B cell (primary cell): ENCODE results near the gene PTGES3L. TPM values are rescaled to one million over a fixed set of nuclear protein-coding genes. Genes with fewer than 3 reads are reported as not detected.
A peak's percentile ranks its signal among the peaks of the same experiment; 100 is the strongest.

Source experiments
- ATAC-seq: fragments of 200-7000 bp; cut with Tn5 transposase; one replicate; pipeline ENCODE4 v1.10.0; 2021; ENCODE audit warnings: low read depth, mild to moderate bottlenecking, moderate number of reproducible peaks, moderate library complexity
- CTCF ChIA-PET: fragments of 350-600 bp; sonication (Branson Sonifier 250); formaldehyde crosslinking; loops from one replicate; lab custom pipeline; 2021; ENCODE audit warnings: antibody characterized with exemption, inconsistent platforms; lab: Charles Lee
- POLR2A ChIA-PET: fragments of 350-600 bp; sonication (Branson Sonifier 250); formaldehyde crosslinking; loops from one replicate; lab custom pipeline; 2021; ENCODE audit warnings: antibody characterized with exemption; lab: Charles Lee
- DNase-seq: peaks from one replicate; pipeline ENCODE4 v3.0.0; 2013
- H2AFZ ChIP-seq: 2 replicates; pipeline ENCODE4 v1.6.1; 2012; ENCODE audit warnings: mild to moderate bottlenecking, low read depth, low read length; ENCODE audit not compliant: insufficient read depth, poor library complexity, severe bottlenecking
- H3K27ac ChIP-seq, 2 donors: 1 replicate in 1 of 2; 2 replicates in 1 of 2; pipeline ENCODE4 v1.5.1; 2012 to 2013; ENCODE audit warnings: low read length in 2 of 2, mild to moderate bottlenecking in 2 of 2, moderate library complexity in 1 of 2
- H3K27me3 ChIP-seq, 4 experiments: fragments of 200-600 bp in 1 of 4; sonication (generic) in 1 of 4; replicated peaks in 1 of 4; 1 replicate in 2 of 4; 2 replicates in 2 of 4; pipeline versions ENCODE4 v1.6.1 to v1.7.0; 2013 to 2016; ENCODE audit warnings: low read length in 3 of 4, mild to moderate bottlenecking in 2 of 4, mixed read lengths in 1 of 4, moderate library complexity in 1 of 4; ENCODE audit not compliant: insufficient read depth in 4 of 4, control insufficient read depth in 3 of 4; ENCODE audit errors: control extremely low read depth in 1 of 4
- H3K36me3 ChIP-seq, 2 experiments: replicated peaks in 1 of 2; 1 replicate in 1 of 2; 2 replicates in 1 of 2; pipeline versions ENCODE4 v1.6.1 to v1.7.1; 2013; ENCODE audit warnings: low read length in 1 of 2; ENCODE audit not compliant: insufficient read depth in 2 of 2, control insufficient read depth in 1 of 2; ENCODE audit errors: control extremely low read depth in 1 of 2, extremely low read depth in 1 of 2
- H3K4me1 ChIP-seq, 2 donors: fragments of 200-600 bp in 1 of 2; sonication (generic) in 1 of 2; 1 replicate in 1 of 2; 2 replicates in 1 of 2; pipeline versions ENCODE4 v1.5.1 to v1.6.1; 2013 to 2017; ENCODE audit warnings: low read length in 2 of 2; ENCODE audit not compliant: control insufficient read depth in 2 of 2, insufficient read depth in 2 of 2
- H3K4me2 ChIP-seq: replicated peaks from 2 replicates; pipeline ENCODE3; 2012; ENCODE audit warnings: mild to moderate bottlenecking, low read depth, low read length; ENCODE audit not compliant: poor library complexity, severe bottlenecking
- H3K4me3 ChIP-seq, 5 experiments: fragments of 200-600 bp in 1 of 5; sonication (generic) in 1 of 5; 1 replicate in 3 of 5; 2 replicates in 2 of 5; pipeline versions ENCODE4 v1.5.1 to v1.7.0; 2011 to 2016; ENCODE audit warnings: low read length in 4 of 5, mild to moderate bottlenecking in 4 of 5, low read depth in 2 of 5, control low read depth in 1 of 5, moderate library complexity in 1 of 5; ENCODE audit not compliant: insufficient read depth in 1 of 5; ENCODE audit errors: control extremely low read depth in 1 of 5, extremely low read depth in 1 of 5
- H3K79me2 ChIP-seq: fragments of 200-600 bp; sonication (generic); one replicate; pipeline ENCODE4 v1.6.0; 2016; ENCODE audit warnings: low read length; ENCODE audit not compliant: control insufficient read depth, insufficient read depth
- H3K9ac ChIP-seq: fragments of 200-600 bp; sonication (generic); 2 replicates; pipeline ENCODE4 v1.6.1; 2017; ENCODE audit warnings: mild to moderate bottlenecking, low read length, moderate library complexity
- H3K9me3 ChIP-seq, 3 donors: one replicate each; pipeline versions ENCODE4 v1.6.1 to v1.7.1; 2013; ENCODE audit warnings: low read length in 2 of 3; ENCODE audit not compliant: control insufficient read depth in 2 of 3, insufficient read depth in 1 of 3; ENCODE audit errors: control extremely low read depth in 1 of 3
- H4K20me1 ChIP-seq: 2 replicates; pipeline ENCODE4 v1.6.0; 2012; ENCODE audit warnings: mild to moderate bottlenecking, low read length; ENCODE audit not compliant: insufficient read depth, control insufficient read depth, poor library complexity, severe bottlenecking
- H3K27ac Mint-ChIP-seq: one replicate; pipeline ENCODE4 v1.8.0; 2021; ENCODE audit warnings: mixed read lengths
- H3K27me3 Mint-ChIP-seq: one replicate; pipeline ENCODE4 v1.8.0; 2021; ENCODE audit warnings: mixed read lengths
- H3K4me1 Mint-ChIP-seq: one replicate; pipeline ENCODE4 v1.8.0; 2021; ENCODE audit warnings: mixed read lengths
- H3K4me3 Mint-ChIP-seq: one replicate; pipeline ENCODE4 v1.8.0; 2021; ENCODE audit warnings: mixed read lengths
- H3K9me3 Mint-ChIP-seq: one replicate; pipeline ENCODE4 v1.8.0; 2022; ENCODE audit warnings: mixed read lengths; ENCODE audit not compliant: insufficient read depth
- CTCF ChIP-seq: fragments of 200-600 bp; IDR thresholded peaks from one replicate; pipeline ENCODE4 v1.8.0; 2022; ENCODE audit warnings: antibody characterized with exemption, mild to moderate bottlenecking
- EZH2 ChIP-seq: IDR thresholded peaks from 2 replicates; pipeline ENCODE4 v1.6.1; 2012; ENCODE audit warnings: borderline replicate concordance, low read depth, mild to moderate bottlenecking, moderate library complexity, low read length; ENCODE audit not compliant: insufficient read depth, poor library complexity, severe bottlenecking
- WGBS: methylation state at CpG from one replicate; pipeline ENCODE4 v1.1.5; 2013; ENCODE audit warnings: missing lambda C conversion rate; ENCODE audit not compliant: insufficient coverage; 5-methylcytosine and 5-hydroxymethylcytosine counted together
- intact Hi-C: fragments of 100-400 bp; cut with micrococcal nuclease; formaldehyde crosslinking; loops from one replicate; pipeline ENCODE4 v1.10.0; 2022
- polyA plus RNA-seq: library from polyadenylated mRNA; depleted of rRNA; stranded (reverse); fragments of >200 nt; gene quantifications from 2 replicates; pipeline ENCODE4 v1.2.3, GENCODE V29; 2012
- total RNA-seq, 2 donors: library from RNA; stranded (reverse); fragments of 120-200 nt in 1 of 2; gene quantifications; 1 replicate in 1 of 2; 2 replicates in 1 of 2; pipeline versions ENCODE4 v1.2.3 to v1.2.4, GENCODE V29; 2013 to 2022

Gene PTGES3L
- total and polyA plus RNA-seq, 2 donors (not counting 1 experiment from before 2014, with no cell fraction given): 0.94 to 1.0 TPM

- Histone ChIP-seq H3K36me3 (no peaks in the 10 kb centered on the region), H4K20me1 (no peaks in the 10 kb centered on the region), H3K4me2 (no peak overlapping the region), H2AFZ (no peak overlapping the region), H3K27me3 (no peaks in the 10 kb centered on the region), H3K27ac (no peak overlapping the region), H3K79me2 (no peaks in the 10 kb centered on the region), H3K4me3 (no peak overlapping the region), H3K4me1 (peaks cover 9 to 22% of the 10 kb centered on the region in 2 donors), H3K9me3 (no peaks in the 10 kb centered on the region), H3K9ac (no peak overlapping the region)
- Mint-ChIP-seq H3K27me3 (no peaks in the 10 kb centered on the region), H3K9me3 (no peaks in the 10 kb centered on the region), H3K4me3 (peak overlapping the region; percentile 47), H3K4me1 (peaks cover 27% of the 10 kb centered on the region), H3K27ac (peak overlapping the region; percentile 34)
- ATAC-seq (no peak), DNase-seq (no peak)
- intact Hi-C loops: no loop called here
- TF ChIP-seq CTCF (no peak), EZH2 (no peak)
- ChIA-PET CTCF (interaction anchor here (0.6 kb wide), 1 partner anchor 80 kb away, joined by 4 read pairs; no protein-coding TSS in a partner anchor), POLR2A (no interaction called here)
- WGBS: 79% methylated on average over 3 of the region's 7 CpGs
These were observed 39.5 kb upstream of the PTGES3L start for GRCh38 chr17:43019418-43019817.

GRCh38 chr17:43018932-43019331 lies 39.1 kb upstream of the PTGES3L start:
- CTCF ChIA-PET: interaction anchor here (0.6 kb wide), 1 partner anchor 80 kb away, joined by 4 read pairs; no protein-coding TSS in a partner anchor

More at GRCh38 chr17:43018932-43019331, 39.1 kb upstream of the PTGES3L start:
- no peak overlapping the region for H3K4me3 Mint-ChIP-seq
- no peaks in the 10 kb centered on the region for H3K79me2 ChIP-seq
- no peaks in the 10 kb centered on the region for H3K27me3 Mint-ChIP-seq
- no peak overlapping the region for H3K9ac ChIP-seq
- peaks cover 9 to 17% of the 10 kb centered on the region in 2 donors for H3K4me1 ChIP-seq
- H3K4me3 ChIP-seq: no peak overlapping the region
- no peak for ATAC-seq
- no peak overlapping the region for H3K27ac Mint-ChIP-seq
- peaks cover 0 to 2% of the 10 kb centered on the region in 2 experiments for H3K36me3 ChIP-seq
- no peak overlapping the region for H2AFZ ChIP-seq
- no peak overlapping the region for H3K4me2 ChIP-seq
- TF ChIP-seq EZH2: no peak
- TF ChIP-seq CTCF: no peak
- H3K27ac ChIP-seq: no peak overlapping the region
- POLR2A ChIA-PET: interaction anchor here (0.6 kb wide), 1 partner anchor 191 kb away, joined by 5 read pairs; no protein-coding TSS in a partner anchor
- H3K9me3 Mint-ChIP-seq: no peaks in the 10 kb centered on the region
- no CpG with 5 or more reads among the region's 4 CpGs for WGBS
- intact Hi-C loops: no loop called here
- H3K27me3 ChIP-seq: no peaks in the 10 kb centered on the region
- peaks cover 22% of the 10 kb centered on the region for H3K4me1 Mint-ChIP-seq
- DNase-seq: no peak
- no peaks in the 10 kb centered on the region for H3K9me3 ChIP-seq
- H4K20me1 ChIP-seq: no peaks in the 10 kb centered on the region
